NCI-H146 treated with DMSO at 0.1 percent for 48 hours (cell line): Measurements from ENCODE around the gene CD99L2.

ENCODE experiments used
- DNase-seq: peaks from one replicate; lab custom pipeline; 2025; ENCODE audit not compliant: unreplicated experiment; lab: John Stamatoyannopoulos, UW

Gene CD99L2

DNA sequence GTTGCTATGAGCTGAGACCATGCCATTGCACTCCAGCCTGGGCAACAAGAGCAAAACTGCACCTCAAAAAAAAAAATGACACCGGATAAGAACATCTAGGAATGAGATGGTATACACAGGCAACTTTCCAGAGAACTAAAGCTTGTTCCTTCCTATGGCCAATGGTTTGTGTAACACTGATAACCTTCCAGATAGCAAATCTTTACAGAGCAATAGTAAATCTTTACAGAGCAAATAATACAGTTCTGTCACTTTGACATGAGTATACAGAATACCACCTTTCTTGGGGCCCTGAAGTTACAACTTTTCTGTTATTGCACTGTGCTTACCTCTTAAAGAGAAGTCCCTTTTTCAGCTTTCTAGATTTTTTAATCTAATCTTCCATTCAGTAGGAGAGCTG lies 91.6 kb downstream of the CD99L2 start:
- DNase-seq: no peak

DNA sequence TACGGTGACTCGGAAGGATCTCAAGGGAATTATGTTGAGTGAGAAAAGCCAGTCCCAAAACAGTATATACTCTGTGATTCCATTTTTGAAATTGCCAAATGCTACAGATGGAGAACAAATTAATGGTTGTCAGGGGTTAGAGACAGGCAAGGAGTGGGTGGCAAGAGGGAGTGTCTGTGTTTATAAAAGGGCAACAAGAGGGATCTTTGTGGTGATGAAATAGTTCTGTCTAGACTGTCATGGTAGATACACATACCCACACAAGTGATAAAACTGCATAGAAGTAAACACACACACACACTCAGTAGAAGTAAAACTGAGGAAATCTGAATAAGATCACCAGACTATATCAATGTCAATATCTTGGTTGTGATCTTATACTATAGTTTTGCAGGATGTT lies 92.7 kb downstream of the CD99L2 start:
- DNase-seq: no peak

DNA sequence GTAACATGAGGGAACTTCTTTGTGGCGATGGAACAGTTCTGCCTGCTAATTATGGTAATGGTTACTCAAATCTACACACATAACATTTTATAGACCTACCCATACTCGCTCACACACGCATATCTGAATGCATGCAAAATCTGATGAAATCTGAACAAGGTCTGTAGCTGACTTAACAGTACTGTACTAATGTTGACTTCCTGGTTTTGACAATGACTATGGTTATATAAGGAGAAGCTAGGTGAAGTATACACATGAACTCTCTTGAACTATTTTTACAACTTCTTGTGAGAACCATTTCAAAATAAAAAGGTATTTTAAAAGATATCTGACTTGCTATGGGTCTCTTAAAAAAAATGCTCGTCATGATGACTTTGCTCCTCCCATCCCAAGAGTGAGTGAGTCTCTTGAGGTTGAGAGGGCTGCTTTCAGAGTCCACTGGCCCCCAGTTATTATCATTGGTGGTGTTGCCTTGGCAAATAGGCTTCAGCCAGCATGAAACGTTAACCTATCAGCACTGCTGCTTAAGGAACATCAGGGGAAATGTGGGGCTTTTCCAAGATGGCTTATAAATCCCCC lies 105.4 kb downstream of the CD99L2 start:
- DNase-seq: no peak

DNA sequence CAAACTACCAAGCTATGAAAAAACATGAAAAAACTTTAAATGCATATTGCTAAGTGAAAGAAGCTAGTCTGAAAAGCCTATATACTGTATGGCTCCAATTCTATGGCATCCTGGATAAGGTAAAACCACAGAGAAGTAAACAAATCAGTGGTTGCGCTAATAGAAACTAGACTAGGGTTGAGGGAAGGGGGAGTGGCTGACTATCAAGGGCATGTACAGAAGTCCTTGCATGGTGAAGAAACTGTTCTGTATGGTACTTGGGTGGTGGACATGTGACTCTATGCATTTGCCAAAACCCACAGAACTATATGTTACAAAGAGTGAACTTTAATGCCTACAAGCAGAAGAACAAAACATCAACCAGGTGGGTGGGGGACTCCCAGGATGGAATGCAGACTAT lies 108.4 kb downstream of the CD99L2 start:
- DNase-seq: no peak

DNA sequence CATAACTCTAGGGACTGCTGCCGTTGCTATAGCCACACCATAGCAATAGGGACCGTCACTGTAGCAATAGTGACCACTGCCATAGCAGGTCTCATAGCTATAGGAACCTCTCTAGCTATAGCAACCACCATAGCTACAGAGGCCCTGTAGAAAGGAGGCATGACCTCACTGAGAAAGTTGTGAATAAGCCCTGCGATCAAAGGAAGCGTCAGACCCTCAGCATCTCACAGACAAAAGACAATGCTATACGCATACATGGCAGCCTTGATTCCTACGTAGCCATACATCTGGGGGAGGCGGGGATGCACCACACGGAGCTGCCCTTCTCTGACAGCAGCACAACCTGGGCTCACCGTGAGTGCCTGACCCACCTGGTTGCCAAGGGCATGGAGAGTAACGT lies 116.8 kb downstream of the CD99L2 start:
- DNase-seq: no peak

DNA sequence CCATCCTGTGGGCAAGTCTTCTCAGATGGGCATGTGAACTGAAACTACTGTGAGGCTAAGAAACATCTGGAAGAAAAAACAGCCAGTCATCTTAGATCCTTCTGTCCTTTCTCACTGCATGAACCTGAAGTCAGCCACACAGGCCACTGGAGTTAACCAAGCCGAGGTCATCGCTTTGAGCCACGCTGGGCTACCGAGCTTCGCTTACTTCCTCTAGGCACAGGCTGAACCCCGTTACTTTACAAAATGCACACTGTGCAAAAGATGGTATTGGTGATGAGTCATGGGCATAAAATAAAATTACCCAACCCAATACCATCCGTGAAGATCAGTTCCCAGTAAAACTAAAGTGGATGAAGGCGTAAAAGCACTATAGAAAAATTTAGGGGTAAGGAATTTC lies 119.1 kb downstream of the CD99L2 start:
- DNase-seq: no peak

- DNase-seq: no peak
These were observed 121.0 kb downstream of the CD99L2 start for GRCh38 chrX:150777328-150777992.

- DNase-seq: no peak
These were observed 122.7 kb downstream of the CD99L2 start for GRCh38 chrX:150775569-150776350.

- no peak for DNase-seq
These were observed 123.5 kb downstream of the CD99L2 start for GRCh38 chrX:150774798-150775568.

DNA sequence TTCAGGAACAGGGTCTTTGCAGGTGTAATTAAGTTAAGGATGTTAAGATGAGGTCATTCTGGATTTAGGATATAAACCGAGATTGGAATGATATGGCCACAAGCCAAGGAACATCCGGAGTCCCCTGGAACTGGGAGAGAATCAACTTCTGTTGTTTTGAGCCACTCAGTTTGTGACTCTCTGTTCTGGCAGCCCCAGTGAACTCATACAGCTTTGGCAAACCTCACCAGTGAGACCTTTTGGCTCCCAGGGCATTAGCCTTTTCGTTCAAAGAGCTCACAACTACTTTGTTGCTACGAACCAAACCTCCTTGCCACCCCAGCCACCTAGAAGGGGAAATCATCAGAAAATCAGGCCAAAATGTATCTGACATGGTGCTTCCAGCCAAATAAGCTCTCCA lies 124.8 kb downstream of the CD99L2 start:
- no peak for DNase-seq

DNA sequence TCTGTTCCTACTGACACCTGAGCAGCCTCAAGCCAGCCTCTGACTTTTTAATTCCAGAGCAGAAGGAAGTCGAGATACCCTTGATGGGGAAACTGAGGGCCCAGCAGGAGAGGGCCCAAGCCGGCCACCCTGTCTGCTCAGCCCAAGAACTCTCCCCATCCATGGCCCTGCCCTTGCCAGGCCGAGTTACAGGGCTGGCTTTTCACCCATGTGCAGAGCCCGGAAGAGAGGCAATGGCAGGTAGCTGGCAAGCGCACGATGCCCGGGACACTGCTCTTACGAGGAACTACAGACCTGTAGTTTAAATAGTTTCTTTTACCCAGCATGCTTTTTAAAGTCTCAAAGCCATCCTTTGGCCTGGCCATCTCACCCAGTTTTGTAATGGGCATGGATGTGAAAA lies 125.4 kb downstream of the CD99L2 start:
- DNase-seq: no peak

DNA sequence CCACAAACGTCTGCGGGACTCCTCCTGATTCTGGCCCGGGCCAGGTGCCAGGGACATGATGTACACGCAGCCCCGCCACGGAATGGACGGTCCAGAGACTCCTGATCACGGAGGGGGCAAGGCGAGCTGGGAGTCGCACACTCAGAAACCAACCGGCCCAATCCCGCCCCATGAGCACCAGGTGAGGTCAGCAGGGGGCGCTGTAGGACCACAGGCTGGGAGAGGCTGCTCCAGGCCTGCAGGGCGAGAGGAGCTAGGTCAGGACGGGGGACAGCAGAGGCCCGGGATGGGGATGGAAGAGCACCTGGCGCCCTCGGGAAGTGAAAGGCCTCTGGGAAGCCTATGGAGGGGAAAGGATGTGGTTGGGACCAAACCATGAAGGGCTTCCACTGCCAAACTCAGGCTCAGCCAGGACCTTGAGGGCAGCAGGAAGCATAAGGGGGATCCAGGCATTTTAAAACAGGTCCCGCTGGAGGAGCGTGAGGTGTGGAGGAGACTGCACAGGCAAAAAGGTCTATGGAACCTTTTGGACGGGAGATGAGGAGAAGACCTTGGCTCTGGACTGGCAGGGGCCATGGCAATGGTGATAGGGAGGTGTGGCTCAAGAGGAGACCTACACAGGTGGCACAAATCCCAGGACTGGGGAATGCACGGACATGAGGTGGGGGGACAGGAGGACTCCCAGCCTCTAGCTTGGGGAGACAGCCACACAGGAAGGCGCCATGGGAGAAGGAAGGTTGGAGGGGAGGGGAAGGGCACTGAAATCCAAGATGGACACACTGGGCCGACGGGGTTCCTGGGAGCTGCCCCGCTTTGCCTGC lies 126.1 kb downstream of the CD99L2 start:
- DNase-seq: no peak

DNA sequence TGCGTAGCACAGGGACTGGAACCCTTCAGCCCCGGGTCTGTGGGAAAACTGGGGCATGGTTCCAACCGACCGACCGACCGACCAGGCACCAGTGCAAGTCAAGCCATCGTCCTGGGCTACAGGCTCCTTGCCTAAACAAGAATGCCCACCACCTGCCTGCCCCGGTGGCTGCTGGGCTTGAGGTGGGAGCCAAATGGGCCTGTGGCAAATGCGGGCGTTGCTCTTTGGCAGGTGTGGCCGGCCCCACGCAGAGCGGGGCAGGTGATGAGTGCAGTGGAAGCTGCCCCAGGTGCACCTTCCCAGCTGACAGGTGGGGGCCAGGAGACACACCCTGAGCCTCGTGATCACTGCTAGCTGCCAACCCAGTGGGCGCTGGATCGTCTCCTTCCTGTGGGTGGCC lies 127.4 kb downstream of the CD99L2 start:
- no peak for DNase-seq

DNA sequence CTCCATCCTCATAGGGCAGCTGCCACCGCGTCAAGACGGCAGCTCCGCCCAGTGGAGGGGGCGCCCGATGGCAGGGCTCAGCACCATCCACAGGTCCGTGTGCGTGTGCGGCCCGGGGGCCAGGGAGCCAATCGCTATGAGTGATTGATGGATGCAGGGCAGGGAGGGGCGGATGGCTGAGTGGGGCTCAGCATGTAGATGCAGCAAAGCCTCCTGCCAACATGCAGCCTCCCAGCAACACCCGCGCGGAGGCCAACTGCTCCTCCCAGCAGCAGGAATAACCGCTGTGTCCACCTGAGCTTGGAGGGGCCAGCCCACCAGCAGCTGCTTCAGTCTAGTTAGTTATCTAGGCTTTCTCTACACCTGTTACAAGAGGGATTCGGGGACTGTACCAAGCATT lies 127.8 kb downstream of the CD99L2 start:
- no peak for DNase-seq

DNA sequence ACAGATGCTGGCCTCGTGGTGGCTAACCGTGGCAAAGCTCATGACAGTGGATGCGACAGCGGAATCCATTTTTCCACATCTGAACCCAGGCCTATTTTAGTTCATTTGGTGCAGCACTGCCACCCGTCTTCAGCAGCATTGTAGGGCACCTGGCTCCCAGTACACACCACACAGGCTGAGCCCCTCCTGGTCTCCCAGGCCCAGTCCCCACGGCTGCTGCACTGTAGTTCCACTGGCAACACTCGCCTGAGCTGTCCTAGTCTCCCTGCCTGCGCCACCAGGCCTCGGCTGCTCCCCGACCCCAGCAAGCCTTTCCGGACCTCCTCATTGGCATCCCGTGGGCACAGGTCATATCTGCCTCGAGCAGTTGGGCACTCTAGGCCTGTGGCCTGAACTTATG lies 129.1 kb downstream of the CD99L2 start:
- no peak for DNase-seq

- DNase-seq: no peak
These were observed 129.8 kb downstream of the CD99L2 start for GRCh38 chrX:150768580-150769190.

GRCh38 chrX:150768132-150768485 lies 130.4 kb downstream of the CD99L2 start:
- DNase-seq: no peak

GRCh38 chrX:150767475-150768131 lies 130.9 kb downstream of the CD99L2 start:
- DNase-seq: no peak

- DNase-seq: no peak
These were observed 131.4 kb downstream of the CD99L2 start for GRCh38 chrX:150767045-150767395.
